Neural progenitor cell (in vitro differentiated cells): Measurements from ENCODE around the gene ZFR2.

Experiments used
- EZH2 ChIP-seq: fragments of 200-600 bp; sonication (generic); IDR thresholded peaks from 2 replicates; pipeline ENCODE4 v1.6.1; 2017; ENCODE audit warnings: antibody characterized with exemption, mild to moderate bottlenecking, moderate library complexity
- EZH2phosphoT487 ChIP-seq: fragments of 200-600 bp; sonication (generic); IDR thresholded peaks from 2 replicates; pipeline ENCODE4 v1.6.1; 2017; ENCODE audit warnings: antibody characterized with exemption
- TF ChIP-seq, protein P1 (sequence below): fragments of 200-600 bp; sonication (generic); IDR thresholded peaks from 2 replicates; pipeline ENCODE4 v1.5.1; 2017; ENCODE audit warnings: antibody characterized with exemption, mild to moderate bottlenecking

DNA sequence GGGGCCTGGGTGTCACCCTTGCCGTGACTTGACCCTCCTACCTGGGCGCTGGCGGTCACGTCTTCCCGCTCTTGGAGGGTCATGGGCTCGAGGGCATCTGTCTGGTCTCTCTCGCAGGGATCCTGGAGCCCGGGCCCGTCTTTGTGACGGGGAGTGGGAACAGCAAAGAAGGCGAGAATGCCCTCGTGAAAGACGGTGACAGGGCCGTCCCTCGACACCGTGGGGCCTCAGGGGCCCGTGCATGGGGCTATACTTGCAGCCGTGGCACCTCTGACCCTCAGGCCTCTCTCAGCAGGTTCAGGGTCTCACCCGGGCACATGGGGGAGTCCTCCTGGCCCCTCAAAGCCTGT lies 61.7 kb downstream of the ZFR2 start:
- TF ChIP-seq, protein P1, sequence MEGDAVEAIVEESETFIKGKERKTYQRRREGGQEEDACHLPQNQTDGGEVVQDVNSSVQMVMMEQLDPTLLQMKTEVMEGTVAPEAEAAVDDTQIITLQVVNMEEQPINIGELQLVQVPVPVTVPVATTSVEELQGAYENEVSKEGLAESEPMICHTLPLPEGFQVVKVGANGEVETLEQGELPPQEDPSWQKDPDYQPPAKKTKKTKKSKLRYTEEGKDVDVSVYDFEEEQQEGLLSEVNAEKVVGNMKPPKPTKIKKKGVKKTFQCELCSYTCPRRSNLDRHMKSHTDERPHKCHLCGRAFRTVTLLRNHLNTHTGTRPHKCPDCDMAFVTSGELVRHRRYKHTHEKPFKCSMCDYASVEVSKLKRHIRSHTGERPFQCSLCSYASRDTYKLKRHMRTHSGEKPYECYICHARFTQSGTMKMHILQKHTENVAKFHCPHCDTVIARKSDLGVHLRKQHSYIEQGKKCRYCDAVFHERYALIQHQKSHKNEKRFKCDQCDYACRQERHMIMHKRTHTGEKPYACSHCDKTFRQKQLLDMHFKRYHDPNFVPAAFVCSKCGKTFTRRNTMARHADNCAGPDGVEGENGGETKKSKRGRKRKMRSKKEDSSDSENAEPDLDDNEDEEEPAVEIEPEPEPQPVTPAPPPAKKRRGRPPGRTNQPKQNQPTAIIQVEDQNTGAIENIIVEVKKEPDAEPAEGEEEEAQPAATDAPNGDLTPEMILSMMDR = no peak
- TF ChIP-seq EZH2 = no peak
- no peak for TF ChIP-seq EZH2phosphoT487
